ENCODE results near the gene OTC.

Gene OTC

GRCh38 chrX:38352362-38352761 is at the start of gene OTC:
TSS of gene OTC (plus strand) at chrX:38352604. CDS start at chrX:38352697, 93 bp downstream.
- DNase-seq = no peak

GRCh38 chrX:38304010-38304409 is 48.4 kb upstream of the OTC start:
- no peak for DNase-seq

GRCh38 chrX:38305971-38306370 is 46.4 kb upstream of the OTC start:
- DNase-seq = no peak

- DNase-seq = no peak
Measured at GRCh38 chrX:38311743-38312142, 40.7 kb upstream of the OTC start.

GRCh38 chrX:38312436-38312835 is 40.0 kb upstream of the OTC start:
- no peak for DNase-seq

GRCh38 chrX:38313190-38313589 is 39.2 kb upstream of the OTC start:
- no peak for DNase-seq

GRCh38 chrX:38315186-38315585 is 37.2 kb upstream of the OTC start:
- DNase-seq = no peak

- DNase-seq = no peak
Measured at GRCh38 chrX:38318196-38318595, 34.2 kb upstream of the OTC start.

GRCh38 chrX:38318606-38319005 is 33.8 kb upstream of the OTC start:
- no peak for DNase-seq

- no peak for DNase-seq
Measured at GRCh38 chrX:38320819-38321218, 31.6 kb upstream of the OTC start.

GRCh38 chrX:38326086-38326485 is 26.3 kb upstream of the OTC start:
- DNase-seq = no peak

- DNase-seq = peak; percentile 91
Measured at GRCh38 chrX:38327007-38327774, 25.2 kb upstream of the OTC start, which contains the start of gene RPGR. TSS of gene RPGR (minus strand) at chrX:38327509. CDS start at chrX:38327367, 142 bp downstream.

GRCh38 chrX:38327775-38328081 is 24.7 kb upstream of the OTC start:
- DNase-seq = no peak

GRCh38 chrX:38332505-38332904 is 19.9 kb upstream of the OTC start:
- no peak for DNase-seq

- no peak for DNase-seq
Measured at GRCh38 chrX:38335382-38335781, 17.0 kb upstream of the OTC start.

- DNase-seq = no peak
Measured at GRCh38 chrX:38336538-38337240, 15.7 kb upstream of the OTC start.

- DNase-seq = no peak
Measured at GRCh38 chrX:38341442-38341841, 11.0 kb upstream of the OTC start.

- no peak for DNase-seq
Measured at GRCh38 chrX:38342853-38343778, 9.3 kb upstream of the OTC start.

GRCh38 chrX:38346150-38346549 is 6.3 kb upstream of the OTC start:
- DNase-seq = no peak

GRCh38 chrX:38347136-38347535 is 5.3 kb upstream of the OTC start:
- no peak for DNase-seq

GRCh38 chrX:38351346-38351745 is 1.1 kb upstream of the OTC start:
- DNase-seq = no peak

- no peak for DNase-seq
Measured at GRCh38 chrX:38356401-38356800, 4.0 kb downstream of the OTC start.
